Uterus (tissue), 4 donors: ENCODE results near the gene EIF3A. TPM values are rescaled to one million over a fixed set of nuclear protein-coding genes. Genes with fewer than 3 reads are reported as not detected.

Experiments used
- DNase-seq, 2 donors: peaks; one replicate each; pipeline ENCODE4 v3.0.0-alpha.2; 2019 to 2020
- H3K27ac ChIP-seq, 2 donors: fragments of 200-600 bp; sonication (generic); 1 replicate in 1 of 2; 2 replicates in 1 of 2; pipeline ENCODE4 v1.5.1; 2016 to 2018
- H3K27me3 ChIP-seq, 2 donors: fragments of 200-600 bp; sonication (generic); one replicate each; pipeline ENCODE4 v1.5.1; 2018 to 2019; ENCODE audit warnings: control low read depth in 1 of 2
- H3K36me3 ChIP-seq, 2 donors: fragments of 200-600 bp; sonication (generic); one replicate each; pipeline ENCODE4 v1.5.1; 2019; ENCODE audit warnings: control low read depth in 1 of 2
- H3K4me1 ChIP-seq, 2 donors: fragments of 200-600 bp; sonication (generic); one replicate each; pipeline ENCODE4 v1.5.1; 2018 to 2019; ENCODE audit warnings: control low read depth in 1 of 2
- H3K4me3 ChIP-seq, 2 donors: fragments of 200-600 bp; sonication (generic); 1 replicate in 1 of 2; 2 replicates in 1 of 2; pipeline ENCODE4 v1.5.1; 2018 to 2019; ENCODE audit warnings: mild to moderate bottlenecking in 1 of 2
- H3K9me3 ChIP-seq, 2 donors: fragments of 200-600 bp; sonication (generic); one replicate each; pipeline ENCODE4 v1.5.1; 2019; ENCODE audit warnings: control low read depth in 1 of 2
- POLR2A ChIP-seq, 2 donors: fragments of 450-650 bp; IDR thresholded peaks; one replicate each; pipeline ENCODE4 v1.6.1; 2016; ENCODE audit warnings: antibody characterized with exemption in 2 of 2, mild to moderate bottlenecking in 1 of 2, moderate library complexity in 1 of 2
- intact Hi-C: fragments of 100-400 bp; cut with DNase I; formaldehyde crosslinking; loops from one replicate; pipeline ENCODE4 v1.15.1; 2023; ENCODE audit warnings: low total_unique reads
- total RNA-seq, 4 donors: library from RNA; depleted of rRNA in 3 of 4; stranded (reverse); fragments of >200 nt in 3 of 4; gene quantifications; one replicate each; pipeline versions ENCODE4 v1.1.0 to v1.2.4, GENCODE V29; 2014 to 2023
- TF ChIP-seq, protein P1 (sequence below), 4 experiments: fragments of 200-600 bp in 2 of 4; fragments of 450-650 bp in 2 of 4; sonication (generic) in 2 of 4; IDR thresholded peaks; one replicate each; pipeline ENCODE4 v1.5.1; 2016 to 2019; ENCODE audit warnings: antibody characterized with exemption in 4 of 4, mild to moderate bottlenecking in 2 of 4, moderate library complexity in 1 of 4
- donor health status: DM: yes; HTN: yes; CAD: no.

EIF3A gene
- total RNA-seq, 4 donors from 2014 or later, result 54.3 to 144 (median 89.2) TPM

DNA sequence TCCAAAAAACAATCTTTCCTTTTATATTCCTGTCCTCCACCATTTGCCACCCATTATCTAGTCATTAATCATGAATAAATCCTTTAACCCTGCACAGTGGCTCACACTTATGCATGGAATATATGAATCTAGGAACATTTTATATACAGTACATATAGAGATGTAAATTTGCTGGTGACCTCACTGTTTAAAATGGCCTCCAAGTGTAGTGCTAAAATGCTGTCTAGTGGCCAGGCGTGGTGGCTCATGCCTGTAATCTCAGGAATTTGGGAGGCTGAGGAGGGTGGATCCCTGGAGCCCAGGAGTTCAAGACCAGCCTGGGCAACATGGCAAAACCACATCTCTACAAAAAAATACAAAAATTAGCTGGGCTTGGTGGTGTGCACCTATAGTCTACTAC, 41.5 kb downstream of the EIF3A start:
- intact Hi-C loops, result no loop called here
- no peak for DNase-seq
- no peaks in the 10 kb centered on the region for H3K9me3 ChIP-seq

DNA sequence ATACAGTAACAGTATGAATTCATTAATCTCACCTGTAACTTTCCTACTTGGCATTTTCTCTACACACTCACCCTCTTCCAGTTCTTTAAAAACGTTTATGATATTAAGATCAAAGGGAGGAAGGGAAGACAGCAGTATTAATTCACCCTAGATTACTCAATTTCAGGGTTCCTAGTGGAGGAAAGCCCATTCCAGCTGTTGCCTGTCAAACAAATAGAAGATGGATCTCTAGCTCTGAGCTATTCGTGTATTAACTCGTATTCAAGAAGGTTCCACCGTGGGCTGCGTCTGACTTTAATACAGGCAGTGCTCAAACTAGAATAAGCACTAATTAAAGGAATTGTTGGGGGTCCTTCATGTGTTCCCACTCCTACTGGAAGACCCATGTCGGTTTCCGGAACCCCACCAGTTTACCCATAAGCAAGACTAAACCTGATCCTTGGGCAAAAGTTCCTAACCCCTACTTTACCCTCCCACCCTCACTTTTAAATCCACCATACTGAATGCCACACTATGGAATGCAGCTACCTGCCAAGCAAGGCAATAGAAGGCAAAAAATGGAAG, 49.0 kb downstream of the EIF3A start:
- H3K27ac ChIP-seq, result no peak overlapping the region
- intact Hi-C loops, result no loop called here

More for the DNA sequence above, 41.5 kb downstream of the EIF3A start:
- no peaks in the 10 kb centered on the region for H3K27me3 ChIP-seq
- TF ChIP-seq, protein P1, sequence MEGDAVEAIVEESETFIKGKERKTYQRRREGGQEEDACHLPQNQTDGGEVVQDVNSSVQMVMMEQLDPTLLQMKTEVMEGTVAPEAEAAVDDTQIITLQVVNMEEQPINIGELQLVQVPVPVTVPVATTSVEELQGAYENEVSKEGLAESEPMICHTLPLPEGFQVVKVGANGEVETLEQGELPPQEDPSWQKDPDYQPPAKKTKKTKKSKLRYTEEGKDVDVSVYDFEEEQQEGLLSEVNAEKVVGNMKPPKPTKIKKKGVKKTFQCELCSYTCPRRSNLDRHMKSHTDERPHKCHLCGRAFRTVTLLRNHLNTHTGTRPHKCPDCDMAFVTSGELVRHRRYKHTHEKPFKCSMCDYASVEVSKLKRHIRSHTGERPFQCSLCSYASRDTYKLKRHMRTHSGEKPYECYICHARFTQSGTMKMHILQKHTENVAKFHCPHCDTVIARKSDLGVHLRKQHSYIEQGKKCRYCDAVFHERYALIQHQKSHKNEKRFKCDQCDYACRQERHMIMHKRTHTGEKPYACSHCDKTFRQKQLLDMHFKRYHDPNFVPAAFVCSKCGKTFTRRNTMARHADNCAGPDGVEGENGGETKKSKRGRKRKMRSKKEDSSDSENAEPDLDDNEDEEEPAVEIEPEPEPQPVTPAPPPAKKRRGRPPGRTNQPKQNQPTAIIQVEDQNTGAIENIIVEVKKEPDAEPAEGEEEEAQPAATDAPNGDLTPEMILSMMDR (IDR thresholded peaks at IDR 0.05), result no peak
- no peak for TF ChIP-seq POLR2A (IDR thresholded peaks at IDR 0.05)
- no peak overlapping the region for H3K27ac ChIP-seq
- no peak overlapping the region for H3K4me3 ChIP-seq
- H3K36me3 ChIP-seq, result no peaks in the 10 kb centered on the region
- no peaks in the 10 kb centered on the region for H3K4me1 ChIP-seq

DNA sequence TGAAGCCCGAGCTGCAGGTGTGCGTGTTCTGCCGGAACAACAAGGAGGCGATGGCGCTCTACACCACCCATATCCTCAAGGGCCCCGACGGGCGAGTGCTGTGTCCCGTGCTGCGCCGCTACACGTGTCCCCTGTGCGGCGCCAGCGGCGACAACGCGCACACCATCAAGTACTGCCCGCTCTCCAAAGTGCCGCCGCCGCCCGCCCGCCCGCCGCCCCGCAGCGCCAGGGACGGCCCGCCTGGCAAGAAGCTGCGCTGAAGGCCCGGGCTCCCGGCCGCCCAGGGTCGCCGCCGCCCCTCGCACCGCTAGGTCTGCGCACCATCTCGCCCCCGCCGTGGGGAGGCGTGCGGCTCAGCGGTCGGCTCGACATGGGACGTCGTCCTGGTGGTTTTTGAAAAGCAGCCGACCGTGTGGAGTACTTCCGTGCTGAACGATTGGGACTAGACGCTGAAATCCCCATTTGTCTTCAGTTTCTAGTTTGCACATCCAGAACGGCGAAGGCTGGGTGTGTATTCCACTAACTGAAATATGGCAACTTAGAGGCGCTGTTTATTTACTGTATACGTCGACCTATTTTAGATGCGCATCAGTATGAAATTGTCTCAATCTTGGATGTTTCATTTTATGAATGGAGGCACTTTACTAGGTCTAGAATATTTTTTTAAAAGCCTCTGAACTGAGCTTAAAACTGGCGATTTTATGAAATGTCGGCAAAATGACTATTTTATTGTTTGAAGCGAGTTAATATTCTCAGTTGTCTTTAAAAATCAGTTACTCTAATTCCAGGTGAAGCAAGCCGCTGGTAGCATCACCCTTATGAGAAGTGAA, 50.0 kb downstream of the EIF3A start:
- Histone ChIP-seq H3K36me3 (no peaks in the 10 kb centered on the region), H3K27ac (no peak overlapping the region), H3K4me1 (peaks cover 0 to 4% of the 10 kb centered on the region in 2 donors), H3K4me3 (peak overlapping the region; percentile 8 to 61), H3K27me3 (no peaks in the 10 kb centered on the region), H3K9me3 (no peaks in the 10 kb centered on the region)
- no peak for DNase-seq
- intact Hi-C loops, result no loop called here
- no peak for TF ChIP-seq POLR2A (IDR thresholded peaks at IDR 0.05)
- TF ChIP-seq, protein P1 (IDR thresholded peaks at IDR 0.05), result no peak

More for the DNA sequence above, 49.0 kb downstream of the EIF3A start:
- no peaks in the 10 kb centered on the region for H3K4me1 ChIP-seq
- H3K36me3 ChIP-seq, result no peaks in the 10 kb centered on the region
- H3K4me3 ChIP-seq, result no peak overlapping the region
- no peak for DNase-seq
- H3K27me3 ChIP-seq, result no peaks in the 10 kb centered on the region
- H3K9me3 ChIP-seq, result no peaks in the 10 kb centered on the region
- TF ChIP-seq, protein P1 (IDR thresholded peaks at IDR 0.05), result no peak
- no peak for TF ChIP-seq POLR2A (IDR thresholded peaks at IDR 0.05)

DNA sequence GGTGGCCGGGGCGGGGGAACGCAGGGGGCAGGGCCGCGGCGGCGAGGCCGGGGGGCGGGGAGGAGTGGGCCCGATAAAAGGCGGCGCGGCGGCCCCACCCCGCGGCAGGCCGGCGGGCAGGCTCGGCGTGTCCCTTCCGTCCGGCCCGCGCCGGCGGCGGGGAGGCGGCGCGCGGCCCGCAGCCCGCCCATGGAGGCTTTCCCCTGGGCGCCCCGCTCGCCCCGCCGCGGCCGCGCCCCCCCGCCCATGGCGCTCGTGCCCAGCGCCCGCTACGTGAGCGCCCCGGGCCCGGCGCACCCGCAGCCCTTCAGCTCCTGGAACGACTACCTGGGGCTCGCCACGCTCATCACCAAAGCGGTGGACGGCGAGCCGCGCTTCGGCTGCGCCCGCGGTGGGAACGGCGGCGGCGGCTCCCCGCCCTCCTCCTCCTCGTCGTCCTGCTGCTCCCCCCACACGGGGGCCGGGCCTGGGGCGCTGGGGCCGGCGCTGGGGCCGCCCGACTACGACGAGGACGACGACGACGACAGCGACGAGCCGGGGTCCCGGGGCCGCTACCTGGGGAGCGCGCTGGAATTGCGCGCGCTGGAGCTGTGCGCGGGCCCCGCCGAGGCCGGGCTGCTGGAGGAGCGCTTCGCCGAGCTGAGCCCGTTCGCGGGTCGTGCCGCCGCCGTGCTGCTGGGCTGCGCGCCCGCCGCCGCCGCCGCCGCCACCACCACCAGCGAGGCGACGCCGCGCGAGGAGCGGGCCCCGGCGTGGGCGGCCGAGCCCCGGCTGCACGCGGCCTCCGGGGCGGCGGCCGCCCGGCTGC, 50.8 kb downstream of the EIF3A start, which contains the start of gene NANOS1:
TSS of gene NANOS1 (plus strand) at position 102 of the 808 bp plus-strand sequence. CDS start at position 190, 88 bp downstream.
- no peaks in the 10 kb centered on the region for H3K36me3 ChIP-seq
- peaks cover 0 to 7% of the 10 kb centered on the region in 2 donors for H3K4me1 ChIP-seq
- H3K27ac ChIP-seq, result peak within 1 kb of the TSS; percentile 14 to 58
- H3K9me3 ChIP-seq, result no peaks in the 10 kb centered on the region
- peak within 1 kb of the TSS; percentile 36 to 61 for H3K4me3 ChIP-seq
- TF ChIP-seq, protein P1 (IDR thresholded peaks at IDR 0.05), result no peak
- peak in 1 of 2 donors; percentile 37 for TF ChIP-seq POLR2A (IDR thresholded peaks at IDR 0.05)
- intact Hi-C loops, result no loop called here
- no peak for DNase-seq
- no peaks in the 10 kb centered on the region for H3K27me3 ChIP-seq
